ENCODE data around the gene TUFT1. TPM values are rescaled to one million over a fixed set of nuclear protein-coding genes. Genes with fewer than 3 reads are reported as not detected.

Gene TUFT1
- total and polyA plus RNA-seq, 2 of the 8 experiments (the other 6 are each of a cell fraction or from before 2014, with no cell fraction given): 7.3 to 10.4 TPM

DNA sequence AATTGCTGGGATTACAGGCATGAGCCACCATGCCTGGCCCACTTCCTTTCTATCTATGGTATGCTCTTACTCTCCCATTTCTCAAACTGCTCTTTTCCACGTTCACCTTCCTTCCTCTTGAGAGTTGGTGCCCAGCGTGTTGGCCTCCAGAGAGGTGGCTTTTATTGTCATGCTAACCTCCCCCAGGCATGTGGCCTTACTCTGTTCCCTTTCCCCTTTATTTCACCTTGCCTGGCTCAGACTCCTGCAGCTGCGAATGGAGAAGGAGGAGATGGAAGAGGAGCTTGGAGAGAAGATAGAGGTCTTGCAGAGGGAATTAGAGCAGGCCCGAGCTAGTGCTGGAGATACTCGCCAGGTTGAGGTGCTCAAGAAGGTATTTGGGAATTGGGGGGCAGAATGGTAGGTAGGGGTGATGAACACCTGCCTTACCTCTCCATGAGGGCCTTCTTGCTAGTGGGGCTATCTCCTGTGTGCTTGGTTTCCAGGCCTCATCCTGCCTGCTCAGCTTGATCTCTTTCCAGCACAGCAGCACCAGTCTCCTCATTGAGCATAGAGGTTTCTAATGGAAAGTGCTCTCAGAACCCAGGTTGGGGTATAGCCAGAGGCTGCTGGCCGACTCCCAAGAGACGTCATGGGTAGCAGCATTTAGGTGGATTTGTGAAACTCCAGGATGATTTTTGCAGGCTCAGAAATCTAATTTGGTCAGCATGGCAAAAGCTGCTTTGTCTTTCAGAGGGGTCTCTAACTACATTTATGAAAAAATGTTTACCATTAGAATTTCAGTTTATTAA is 13.2 kb upstream of the TUFT1 start (continued):
- TF ChIP-seq SAP30 (IDR thresholded peaks at IDR 0.05; ENCODE audit: insufficient read depth, insufficient replicate concordance, low read length): no peak
- TF ChIP-seq SIX5 (IDR thresholded peaks at IDR 0.05; ENCODE audit: low read depth, low read length): no peak
- TF ChIP-seq BACH1 (IDR thresholded peaks at IDR 0.05; ENCODE audit: low read length): no peak
- no peak for TF ChIP-seq ZNF274 (IDR thresholded peaks at IDR 0.05; ENCODE audit: borderline replicate concordance, extremely low read depth, low read length)
- no peak for TF ChIP-seq SRF (IDR thresholded peaks at IDR 0.05; ENCODE audit: low read depth, low read length)
- no peak for TF ChIP-seq FOSL1 (IDR thresholded peaks at IDR 0.05; ENCODE audit: insufficient read depth, low read depth, low read length)
- TF ChIP-seq RBBP5 (IDR thresholded peaks at IDR 0.05; ENCODE audit: borderline replicate concordance, low read depth, low read length): no peak
- no peak for TF ChIP-seq CEBPB (IDR thresholded peaks at IDR 0.05; ENCODE audit: low read depth, low read length)
